Stimulated activated CD4-positive, alpha-beta T cell treated with anti-CD3 and anti-CD28 coated beads, Interleukin-15, amount 100 ng/mL, for 48 hours (primary cell): Measurements from ENCODE around the gene CDHR2.

ENCODE experiments used
- DNase-seq, 2 donors: peaks; one replicate each; pipeline ENCODE4 v3.0.0-alpha.2; 2020; ENCODE audit warnings: low read depth in 2 of 2

CDHR2 gene

GRCh38 chr5:176620333-176620981 is 71.3 kb downstream of the CDHR2 start:
- no peak for DNase-seq

GRCh38 chr5:176621661-176622079 is 72.5 kb downstream of the CDHR2 start:
- no peak for DNase-seq

DNA sequence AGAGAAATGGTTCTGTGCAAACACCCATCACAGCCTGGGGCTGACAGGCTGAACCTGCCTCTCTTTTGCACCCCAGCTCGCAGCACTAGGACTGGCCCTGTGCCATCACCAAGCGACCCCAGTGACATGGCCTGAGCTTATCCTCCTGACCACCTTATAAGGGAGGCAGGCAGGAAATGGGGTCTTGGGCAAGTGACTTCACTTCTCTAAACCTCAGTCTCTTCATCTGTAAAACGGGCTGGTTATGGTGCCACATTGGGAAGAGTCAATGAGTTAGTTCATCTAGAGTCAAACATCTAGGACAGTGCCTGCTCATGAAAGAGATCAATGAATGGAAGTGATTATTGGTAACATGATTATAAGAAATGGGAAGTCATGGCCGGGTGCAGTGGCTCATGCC is 75.0 kb downstream of the CDHR2 start:
- no peak for DNase-seq

- no peak for DNase-seq
These were observed 75.8 kb downstream of the CDHR2 start for GRCh38 chr5:176624938-176625337.

DNA sequence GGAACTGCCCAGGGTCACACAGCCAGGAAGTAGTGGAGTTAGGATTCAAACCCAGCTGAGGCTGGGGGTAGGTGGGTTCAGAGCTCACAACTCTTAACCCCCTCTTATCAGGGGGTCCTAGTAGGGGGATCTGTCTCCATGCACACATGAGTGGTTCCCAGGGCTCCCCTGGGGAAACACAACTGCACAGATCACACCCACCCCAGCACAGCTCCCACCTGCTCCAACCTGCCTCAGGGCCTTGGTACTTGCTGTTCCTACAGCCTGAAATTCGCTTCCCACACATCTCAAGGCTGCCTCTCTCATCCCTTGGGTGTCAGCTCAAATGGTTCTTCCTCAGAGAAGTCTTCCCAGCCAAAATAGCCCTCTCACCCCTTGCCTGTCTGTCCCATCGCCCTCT is 76.4 kb downstream of the CDHR2 start:
- no peak for DNase-seq

DNA sequence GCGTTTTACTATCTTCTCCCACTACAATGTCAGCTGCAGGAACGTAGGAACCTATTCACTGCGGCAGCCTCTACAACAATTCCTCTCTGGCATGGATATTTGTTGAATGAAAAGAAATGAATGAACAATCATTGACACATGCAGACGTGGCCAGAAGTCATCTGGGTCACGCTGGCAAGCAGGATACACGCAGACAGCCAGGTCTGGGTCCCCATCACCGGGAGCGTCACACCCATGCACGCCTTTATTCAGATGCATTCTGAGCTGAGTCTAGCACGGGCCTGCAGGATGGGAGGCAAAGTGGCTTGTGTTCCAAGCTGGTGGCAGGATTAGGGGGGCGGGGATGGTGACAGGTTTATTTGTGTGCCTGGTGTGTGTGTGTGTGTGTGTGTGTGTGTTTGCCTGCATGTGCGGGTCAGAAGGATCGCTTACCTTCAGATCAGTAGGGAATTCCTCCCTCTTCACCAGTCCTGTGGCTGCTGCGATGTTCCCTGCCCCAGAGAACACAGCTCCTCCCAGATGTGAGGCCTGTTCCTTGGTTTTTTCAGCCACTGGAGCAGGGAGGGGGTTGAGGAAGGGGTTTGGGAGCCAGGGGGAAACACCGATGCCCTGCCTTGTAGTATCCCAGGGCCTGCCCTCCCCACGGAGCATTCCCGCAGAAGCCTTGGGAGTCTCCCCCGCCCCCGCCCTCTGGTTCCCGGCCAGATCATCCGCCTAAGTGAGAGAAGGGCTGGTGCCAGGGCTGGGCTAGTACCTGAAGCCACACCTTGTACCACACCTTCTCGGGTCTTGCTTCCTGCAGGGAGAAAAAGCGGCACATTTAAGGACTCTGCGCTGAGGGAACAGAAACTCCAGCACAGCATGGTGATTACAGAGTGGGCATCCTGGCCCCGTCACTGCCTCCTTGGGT is 77.1 kb downstream of the CDHR2 start:
- DNase-seq: no peak

DNA sequence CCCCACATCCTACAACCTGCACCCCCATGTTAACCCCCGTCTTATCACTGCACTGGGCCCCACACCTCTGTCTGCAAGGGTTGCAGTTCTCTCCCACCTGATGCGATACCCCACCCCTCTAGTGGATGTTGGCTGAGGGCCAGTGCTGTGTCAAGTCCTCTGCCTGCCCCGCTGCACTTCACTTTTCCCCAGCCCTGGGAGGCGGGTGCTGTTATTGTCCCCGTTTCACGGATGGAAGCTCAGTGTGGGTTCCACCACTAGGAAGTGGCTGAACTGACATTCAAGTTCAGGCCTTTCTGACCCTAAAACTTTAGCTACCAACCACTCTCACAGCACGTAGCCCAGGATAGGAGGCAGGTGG is 77.7 kb downstream of the CDHR2 start:
- no peak for DNase-seq

DNA sequence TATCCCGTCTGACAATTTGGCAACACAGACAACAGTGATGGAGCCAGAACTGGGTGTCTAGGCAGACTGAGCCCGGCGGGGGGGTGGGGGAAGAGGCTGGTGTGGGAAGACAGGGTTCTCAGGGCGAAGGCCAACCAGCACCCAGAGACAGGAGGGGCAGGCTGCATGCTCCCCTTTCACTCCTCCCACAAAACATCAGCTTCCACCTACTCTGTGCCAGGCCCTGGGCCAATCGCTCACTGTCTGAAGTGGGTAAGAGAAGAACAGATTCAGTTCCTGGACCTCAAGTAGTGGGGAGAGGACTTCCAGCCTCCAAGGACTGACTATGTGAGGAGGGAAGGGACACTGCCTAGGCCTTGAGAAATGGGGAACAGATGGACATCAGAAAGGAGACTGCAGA is 78.4 kb downstream of the CDHR2 start:
- no peak for DNase-seq

DNA sequence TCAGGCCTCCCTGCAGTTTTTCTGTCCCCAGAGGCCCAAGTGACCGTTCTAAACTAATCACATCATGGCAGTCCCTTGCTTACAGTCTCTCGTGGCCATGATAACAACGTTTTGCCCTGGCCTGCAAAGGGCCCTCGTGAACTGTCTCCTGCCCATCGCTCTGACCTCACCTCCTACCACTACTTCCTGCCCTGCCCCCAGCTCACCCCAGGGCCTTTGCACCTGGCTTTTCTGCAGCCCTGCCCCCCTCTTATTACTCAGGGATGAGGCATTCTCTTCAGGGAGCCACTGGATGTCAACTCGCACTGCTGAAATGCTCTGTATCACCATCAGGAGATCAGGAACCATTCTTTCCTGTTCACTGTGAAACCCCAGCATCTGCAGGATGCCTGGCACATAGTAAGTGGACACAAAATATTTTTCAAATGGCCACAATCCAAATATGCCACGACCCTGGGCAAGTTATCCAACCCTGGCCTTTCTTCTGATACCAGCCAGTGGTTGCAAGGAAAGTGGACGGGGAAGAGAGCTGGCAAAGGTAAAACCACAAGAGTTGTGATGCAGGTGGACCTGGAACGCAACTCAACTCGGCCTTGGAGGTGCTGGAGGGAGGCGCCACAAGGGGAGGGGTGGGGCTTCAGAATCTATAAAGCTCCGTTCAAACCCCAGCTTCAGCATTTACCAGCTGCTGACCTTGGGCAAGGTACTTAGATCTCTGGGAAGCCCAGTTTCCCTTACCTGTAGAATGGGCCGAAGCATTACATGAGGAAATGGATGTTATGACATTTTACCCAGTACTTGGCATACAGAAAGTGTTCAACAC is 79.5 kb downstream of the CDHR2 start:
- DNase-seq: no peak

GRCh38 chr5:176629317-176629852 is 80.2 kb downstream of the CDHR2 start:
- no peak for DNase-seq

- DNase-seq: peak in 1 of 2 donors; percentile 60
These were observed 80.9 kb downstream of the CDHR2 start, which contains the start of the genes EIF4E1B and SNCB for GRCh38 chr5:176629853-176630680. Gene EIF4E1B (plus strand): TSS chr5:176630675. CDS start chr5:176642788, 12,113 bp downstream. Gene SNCB (minus strand): TSS chr5:176630534. CDS start chr5:176629654, 880 bp downstream.

GRCh38 chr5:176630681-176631222 is 81.6 kb downstream of the CDHR2 start:
- no peak for DNase-seq

DNA sequence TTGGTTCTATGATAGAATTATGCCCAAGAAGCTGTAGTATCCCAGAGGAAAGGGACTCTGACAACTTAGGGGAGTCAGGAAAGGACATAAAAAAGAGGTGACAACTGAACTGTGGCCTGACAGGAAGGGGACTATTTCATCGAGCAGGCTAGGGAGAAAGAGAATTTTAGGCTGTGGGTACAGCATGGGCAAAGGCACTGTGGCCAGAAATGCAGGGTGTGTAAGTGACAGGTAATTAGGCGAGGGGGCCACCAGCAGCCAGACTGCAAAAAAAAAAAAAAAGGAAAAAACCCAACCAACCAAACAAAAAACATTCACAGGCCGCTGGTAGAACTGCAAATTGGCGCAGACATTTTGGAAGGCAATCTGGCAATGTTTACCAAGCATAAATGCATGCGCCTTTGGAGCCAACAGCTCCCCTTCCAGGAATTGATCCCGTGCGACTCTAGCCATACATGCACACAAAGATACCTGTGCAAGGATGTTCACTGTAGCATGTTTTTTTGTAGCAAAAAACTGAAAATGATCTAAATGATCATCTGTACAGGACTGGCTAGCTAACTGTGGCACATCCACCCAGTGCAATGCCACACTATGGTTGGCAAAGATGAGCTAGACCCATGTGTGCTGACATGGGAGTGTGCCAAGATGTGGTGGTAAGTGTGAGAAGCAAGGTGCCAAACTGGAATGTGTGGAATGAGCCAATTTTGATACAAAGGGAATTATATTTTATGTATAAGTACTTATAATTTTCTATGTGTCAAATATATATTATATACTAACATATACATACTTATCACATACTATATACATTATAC is 82.5 kb downstream of the CDHR2 start:
- DNase-seq: no peak

DNA sequence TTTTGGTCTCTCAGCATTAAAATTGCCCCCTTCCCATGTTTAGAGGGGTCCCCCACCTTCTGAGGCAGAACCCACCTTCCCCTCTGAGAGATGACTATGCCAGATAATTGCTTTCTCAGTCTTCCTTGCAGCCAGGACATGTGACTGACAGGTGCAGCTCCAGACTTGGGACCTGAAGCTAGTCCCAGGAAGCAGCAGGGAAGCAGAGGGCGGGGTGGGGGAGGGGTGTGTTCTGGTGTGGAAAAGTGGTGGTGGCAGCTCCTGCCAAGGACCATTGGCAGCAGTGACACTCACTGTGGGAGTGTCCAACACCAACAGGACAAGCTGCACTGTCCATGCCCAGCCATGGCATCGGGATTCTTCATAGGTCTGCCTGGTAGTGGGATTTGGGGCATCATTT is 83.6 kb downstream of the CDHR2 start:
- DNase-seq: no peak

GRCh38 chr5:176633598-176633997 is 84.5 kb downstream of the CDHR2 start:
- no peak for DNase-seq

DNA sequence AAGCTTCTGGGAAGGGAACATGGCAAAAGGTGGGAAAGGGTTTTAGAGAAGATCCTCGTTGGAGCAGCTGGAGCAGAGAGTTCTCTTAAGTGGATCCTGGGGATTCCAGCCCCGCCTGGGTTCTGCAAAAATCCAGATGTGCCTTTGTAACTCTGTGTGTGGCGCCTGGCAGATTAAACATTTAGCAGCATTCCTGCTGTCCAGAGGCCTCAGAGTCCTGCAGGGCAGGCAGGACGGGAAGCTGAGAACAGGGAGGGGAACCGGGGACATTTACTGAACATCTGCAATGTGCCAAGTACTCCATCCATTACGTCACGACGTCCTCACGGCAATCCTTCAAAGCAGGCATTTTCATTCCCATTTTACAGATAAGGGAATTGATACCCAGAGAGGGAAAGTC is 87.3 kb downstream of the CDHR2 start:
- no peak for DNase-seq

DNA sequence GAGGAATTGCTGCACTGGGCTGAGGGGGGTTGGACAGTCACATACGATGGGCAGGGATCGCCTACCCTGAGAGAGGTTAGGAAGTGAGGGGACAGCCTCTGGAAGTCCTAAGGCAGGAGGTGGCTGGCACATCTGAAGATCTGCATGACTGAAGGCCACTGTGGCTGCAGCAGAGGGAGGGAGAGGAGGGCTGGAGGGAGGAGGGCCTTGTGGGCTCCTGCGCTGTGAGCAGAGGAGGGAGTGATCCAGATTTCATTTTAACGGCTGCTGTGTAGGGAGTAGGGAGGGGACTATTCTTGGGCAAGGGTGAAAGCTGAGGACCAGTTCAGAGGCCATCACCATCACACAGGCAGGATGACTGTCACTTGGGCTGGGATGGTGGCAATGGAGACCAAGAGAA is 88.4 kb downstream of the CDHR2 start:
- DNase-seq: no peak

DNA sequence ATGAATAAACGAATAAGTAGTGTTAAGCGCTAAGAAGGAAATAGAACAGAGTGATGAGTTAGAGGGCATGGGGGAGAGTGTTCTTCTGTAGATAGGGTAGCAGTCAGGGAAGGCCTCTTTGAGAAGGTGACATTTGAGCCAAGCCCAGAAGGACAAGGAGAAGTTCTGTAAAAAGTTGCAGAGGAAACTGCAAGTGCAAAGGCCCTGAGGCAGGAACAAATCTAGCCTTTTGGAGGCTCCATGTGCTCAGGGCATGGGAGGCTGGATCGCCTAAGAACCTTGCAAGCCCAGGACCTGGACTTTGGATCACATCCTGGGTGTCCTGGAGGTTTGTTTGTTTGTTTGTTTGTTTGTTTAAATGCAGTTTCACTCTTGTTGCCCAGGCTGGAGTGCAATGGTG is 89.3 kb downstream of the CDHR2 start:
- DNase-seq: no peak

DNA sequence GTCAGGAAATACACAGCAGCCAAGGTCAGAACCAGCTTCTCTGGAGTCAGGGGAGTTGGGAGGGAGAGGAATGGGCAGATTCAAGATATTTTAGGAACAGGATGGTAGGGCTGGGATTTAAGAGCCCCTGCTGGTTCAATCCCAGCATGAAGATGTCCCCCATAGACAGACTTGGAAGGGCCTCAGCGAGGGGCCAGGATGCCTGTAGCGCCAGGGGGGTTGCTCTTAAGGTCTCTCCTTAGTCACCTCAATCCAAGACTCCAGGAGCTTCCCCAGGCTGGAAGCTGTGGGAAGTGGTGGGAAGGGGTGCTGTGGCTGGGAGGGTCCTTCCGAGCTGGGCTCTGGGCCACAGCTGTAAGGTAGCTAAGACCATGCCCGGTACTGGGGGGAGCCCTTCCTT is 90.1 kb downstream of the CDHR2 start:
- no peak for DNase-seq

GRCh38 chr5:176639981-176640380 is 90.8 kb downstream of the CDHR2 start:
- DNase-seq: no peak
